Suprapubic skin (tissue), 4 donors: Measurements from ENCODE around the gene DENND1C. TPM values are rescaled to one million over a fixed set of nuclear protein-coding genes. Genes with fewer than 3 reads are reported as not detected.

Source experiments
- DNase-seq, 2 donors: peaks; one replicate each; pipeline ENCODE4 v3.0.0-alpha.2; 2019; ENCODE audit warnings: low spot score in 2 of 2
- H3K27ac ChIP-seq: fragments of 200-600 bp; sonication (generic); one replicate; pipeline ENCODE4 v1.5.1; 2019
- H3K27me3 ChIP-seq: fragments of 200-600 bp; sonication (generic); one replicate; pipeline ENCODE4 v1.5.1; 2019
- H3K36me3 ChIP-seq: fragments of 200-600 bp; sonication (generic); one replicate; pipeline ENCODE4 v1.5.1; 2019
- H3K4me1 ChIP-seq: fragments of 200-600 bp; sonication (generic); one replicate; pipeline ENCODE4 v1.5.1; 2019
- H3K4me3 ChIP-seq: fragments of 200-600 bp; sonication (generic); one replicate; pipeline ENCODE4 v1.5.1; 2019; ENCODE audit warnings: mild to moderate bottlenecking
- H3K9me3 ChIP-seq: fragments of 200-600 bp; sonication (generic); one replicate; pipeline ENCODE4 v1.5.1; 2019
- CTCF ChIP-seq, 2 donors: fragments of 200-600 bp in 1 of 2; fragments of 450-650 bp in 1 of 2; sonication (generic) in 1 of 2; IDR thresholded peaks; one replicate each; pipeline ENCODE4 v1.5.1; 2016 to 2019; ENCODE audit warnings: antibody characterized with exemption in 2 of 2, mild to moderate bottlenecking in 1 of 2, moderate library complexity in 1 of 2
- EP300 ChIP-seq: sonication (generic); formaldehyde crosslinking; IDR thresholded peaks from one replicate; pipeline ENCODE4 v1.6.1; 2017; ENCODE audit warnings: antibody characterized with exemption
- POLR2A ChIP-seq, 2 donors: fragments of 450-650 bp; IDR thresholded peaks; one replicate each; pipeline ENCODE4 v1.6.1; 2017; ENCODE audit warnings: antibody characterized with exemption in 2 of 2, mild to moderate bottlenecking in 2 of 2, moderate library complexity in 2 of 2
- POLR2AphosphoS5 ChIP-seq, 3 donors: sonication (generic); formaldehyde crosslinking; IDR thresholded peaks; one replicate each; pipeline ENCODE4 v1.6.1; 2017; ENCODE audit warnings: antibody characterized with exemption in 3 of 3
- WGBS: methylation state at CpG from one replicate; pipeline ENCODE4 v1.1.5; 2018; 5-methylcytosine and 5-hydroxymethylcytosine counted together
- total RNA-seq, 4 donors: library from RNA; depleted of rRNA; stranded (reverse); fragments of >200 nt; gene quantifications; one replicate each; pipeline ENCODE4 v1.1.0, GENCODE V29; 2016

Gene DENND1C
- 1 to 10 TPM in 3 of 4 donors, under 1 TPM in 1; 0.23 to 3.7 (median 1.5) TPM for total RNA-seq

- Histone ChIP-seq H3K4me3 (peak within 1 kb of the TSS; percentile 29), H3K4me1 (peaks cover 4% of the 10 kb centered on the region), H3K36me3 (no peaks in the 10 kb centered on the region), H3K27ac (no peak within 1 kb of the TSS), H3K9me3 (no peaks in the 10 kb centered on the region), H3K27me3 (no peaks in the 10 kb centered on the region)
- DNase-seq = no peak
- WGBS = 50% methylated on average over 23 of the region's 24 CpGs
- TF ChIP-seq EP300 (no peak), POLR2A (IDR thresholded peaks at IDR 0.05) (no peak), POLR2AphosphoS5 (IDR thresholded peaks at IDR 0.05) (no peak), CTCF (IDR thresholded peaks at IDR 0.05) (peak in 1 of 2 donors; percentile 24)
These were observed at the start of gene DENND1C for GRCh38 chr19:6481541-6482342. TSS of gene DENND1C (minus strand) at chr19:6481787. CDS start at chr19:6481695, 92 bp downstream.

- H3K36me3 ChIP-seq = no peaks in the 10 kb centered on the region
- peak within 1 kb of the TSS; percentile 69 for H3K4me3 ChIP-seq
- TF ChIP-seq EP300 (no peak), POLR2A (IDR thresholded peaks at IDR 0.05) (peak in 1 of 2 donors; percentile 82)
- no peaks in the 10 kb centered on the region for H3K9me3 ChIP-seq
- peak within 1 kb of the TSS; percentile 61 for H3K27ac ChIP-seq
- under 1% methylated on average over 29 of the region's 44 CpGs for WGBS
- H3K27me3 ChIP-seq = peaks cover 14% of the 10 kb centered on the region
- peaks cover 38% of the 10 kb centered on the region for H3K4me1 ChIP-seq
- DNase-seq = peak; percentile 93 to 95
These were observed 49.0 kb upstream of the DENND1C start, which contains the start of gene TNFSF9 for GRCh38 chr19:6530386-6531162. TSS of gene TNFSF9 (plus strand) at chr19:6531026. CDS start at chr19:6531037, 11 bp downstream.

- peak overlapping the region; percentile 61 for H3K27ac ChIP-seq
- H3K4me3 ChIP-seq = peak overlapping the region; percentile 69
- H3K4me1 ChIP-seq = peaks cover 38% of the 10 kb centered on the region
- H3K9me3 ChIP-seq = no peaks in the 10 kb centered on the region
- no peaks in the 10 kb centered on the region for H3K36me3 ChIP-seq
- peaks cover 14% of the 10 kb centered on the region for H3K27me3 ChIP-seq
- WGBS = 74% methylated on average over 2 of the region's 2 CpGs
- TF ChIP-seq CTCF (IDR thresholded peaks at IDR 0.05) (no peak), EP300 (no peak), POLR2A (IDR thresholded peaks at IDR 0.05) (no peak), POLR2AphosphoS5 (IDR thresholded peaks at IDR 0.05) (no peak)
- no peak for DNase-seq
These were observed 48.4 kb upstream of the DENND1C start for GRCh38 chr19:6529937-6530385.

GRCh38 chr19:6529351-6529750, 47.8 kb upstream of the DENND1C start:
- Histone ChIP-seq H3K27me3 (peaks cover 14% of the 10 kb centered on the region), H3K4me1 (peaks cover 34% of the 10 kb centered on the region), H3K4me3 (no peak overlapping the region), H3K36me3 (no peaks in the 10 kb centered on the region), H3K9me3 (no peaks in the 10 kb centered on the region), H3K27ac (no peak overlapping the region)
- no peak for DNase-seq
- WGBS = 70% methylated on average over 2 of the region's 2 CpGs
- TF ChIP-seq CTCF (IDR thresholded peaks at IDR 0.05) = no peak
- TF ChIP-seq POLR2AphosphoS5 (IDR thresholded peaks at IDR 0.05) = no peak

- TF ChIP-seq POLR2AphosphoS5 (IDR thresholded peaks at IDR 0.05) (peak in 1 of 3 donors; percentile 16), POLR2A (IDR thresholded peaks at IDR 0.05) (no peak), CTCF (IDR thresholded peaks at IDR 0.05) (no peak)
- peak in 1 of 2 donors; percentile 74 for DNase-seq
- Histone ChIP-seq H3K36me3 (no peaks in the 10 kb centered on the region), H3K27ac (no peak overlapping the region), H3K9me3 (no peaks in the 10 kb centered on the region), H3K4me3 (no peak overlapping the region), H3K27me3 (peaks cover 14% of the 10 kb centered on the region), H3K4me1 (peaks cover 34% of the 10 kb centered on the region)
- WGBS = 32% methylated on average over 8 of the region's 9 CpGs
These were observed 47.0 kb upstream of the DENND1C start for GRCh38 chr19:6528544-6529121.
